Stimulated activated CD4-positive, alpha-beta T cell treated with anti-CD3 and anti-CD28 coated beads, Interleukin-15, amount 100 ng/mL, for 48 hours (primary cell): ENCODE measurements around the gene DMAC2L.

ENCODE experiments used
- DNase-seq, 2 donors: peaks; one replicate each; pipeline ENCODE4 v3.0.0-alpha.2; 2020; ENCODE audit warnings: low read depth in 2 of 2

DMAC2L gene

DNA sequence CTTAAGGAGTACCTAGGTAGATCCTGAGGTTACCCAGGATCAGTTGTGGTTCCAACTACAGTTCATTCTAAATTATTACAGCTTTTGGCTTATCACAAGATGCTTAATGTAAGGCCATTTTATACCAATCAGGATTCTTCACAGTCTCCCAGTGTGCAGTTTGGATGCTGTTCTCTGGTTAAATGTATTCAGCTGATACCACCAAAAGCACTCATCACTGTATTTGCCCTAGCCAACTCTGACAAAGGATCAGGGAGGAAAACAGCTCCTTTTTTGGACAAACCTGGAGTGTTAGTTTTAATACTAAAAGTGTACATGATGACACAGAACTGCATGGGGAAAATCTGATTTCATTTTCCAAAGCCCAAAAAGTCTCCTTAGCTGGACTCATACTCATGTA, 19.5 kb downstream of the DMAC2L start:
- DNase-seq, result no peak

DNA sequence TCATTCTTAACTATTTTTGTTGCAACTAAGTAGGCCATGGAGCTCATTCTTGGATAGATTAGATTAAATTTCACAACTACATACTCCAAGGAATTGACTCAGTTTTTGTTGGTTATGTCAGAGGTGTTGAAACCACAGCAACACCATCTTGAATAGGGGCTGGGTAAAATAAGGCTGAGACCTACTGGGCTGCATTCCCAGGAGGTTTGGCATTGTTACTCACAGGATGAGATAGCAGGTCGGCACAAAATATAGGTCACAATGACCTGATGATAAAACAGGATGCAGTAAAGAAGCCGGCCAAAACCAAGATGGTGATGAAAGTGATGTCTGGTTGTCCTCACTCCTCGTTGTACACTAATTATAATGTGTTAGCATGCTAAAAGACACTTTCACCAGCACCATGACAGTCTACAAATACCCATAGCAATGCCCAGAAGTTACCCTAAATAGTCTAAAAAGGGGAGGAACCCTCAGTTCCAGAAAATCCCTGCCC, 20.9 kb downstream of the DMAC2L start:
- DNase-seq, result no peak

DNA sequence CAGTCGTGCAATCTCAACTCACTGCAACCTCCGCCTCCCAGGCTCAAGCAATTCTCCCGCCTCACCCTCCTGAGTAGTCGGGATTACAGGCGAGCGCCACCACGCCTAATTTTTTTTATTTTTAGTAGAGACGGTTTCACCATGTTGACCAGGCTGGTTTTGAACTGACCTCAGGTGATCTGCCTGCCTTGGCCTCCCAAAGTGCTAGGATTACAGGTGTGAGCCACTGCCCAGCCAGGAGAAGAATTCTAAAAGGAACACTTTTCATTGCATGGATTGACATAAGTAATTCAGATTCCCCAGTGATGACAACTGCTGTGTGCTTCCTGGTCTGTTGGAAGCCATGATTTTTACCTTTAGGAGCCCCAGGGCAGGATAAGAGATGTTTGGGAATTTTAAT, 22.1 kb downstream of the DMAC2L start:
- DNase-seq, result no peak

DNA sequence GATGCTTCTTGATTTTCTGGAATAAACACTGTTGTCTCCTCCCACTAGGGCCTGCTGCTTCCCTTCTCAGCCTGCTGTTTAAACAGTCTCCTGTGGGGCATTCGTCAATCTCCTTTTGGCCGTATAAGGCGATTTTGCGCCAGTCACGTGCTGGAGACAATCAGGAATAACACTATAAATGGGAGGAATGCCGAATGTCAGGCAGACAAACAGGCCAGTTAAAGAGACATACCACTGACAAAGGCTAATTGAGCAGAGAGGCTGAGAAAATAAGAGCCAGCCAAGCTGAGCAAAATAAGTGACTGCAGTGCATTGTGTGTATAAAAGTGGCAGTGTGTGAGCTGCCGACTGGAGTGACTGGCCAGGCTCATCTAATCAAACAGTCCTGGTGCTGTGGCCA, 23.3 kb downstream of the DMAC2L start:
- no peak for DNase-seq

DNA sequence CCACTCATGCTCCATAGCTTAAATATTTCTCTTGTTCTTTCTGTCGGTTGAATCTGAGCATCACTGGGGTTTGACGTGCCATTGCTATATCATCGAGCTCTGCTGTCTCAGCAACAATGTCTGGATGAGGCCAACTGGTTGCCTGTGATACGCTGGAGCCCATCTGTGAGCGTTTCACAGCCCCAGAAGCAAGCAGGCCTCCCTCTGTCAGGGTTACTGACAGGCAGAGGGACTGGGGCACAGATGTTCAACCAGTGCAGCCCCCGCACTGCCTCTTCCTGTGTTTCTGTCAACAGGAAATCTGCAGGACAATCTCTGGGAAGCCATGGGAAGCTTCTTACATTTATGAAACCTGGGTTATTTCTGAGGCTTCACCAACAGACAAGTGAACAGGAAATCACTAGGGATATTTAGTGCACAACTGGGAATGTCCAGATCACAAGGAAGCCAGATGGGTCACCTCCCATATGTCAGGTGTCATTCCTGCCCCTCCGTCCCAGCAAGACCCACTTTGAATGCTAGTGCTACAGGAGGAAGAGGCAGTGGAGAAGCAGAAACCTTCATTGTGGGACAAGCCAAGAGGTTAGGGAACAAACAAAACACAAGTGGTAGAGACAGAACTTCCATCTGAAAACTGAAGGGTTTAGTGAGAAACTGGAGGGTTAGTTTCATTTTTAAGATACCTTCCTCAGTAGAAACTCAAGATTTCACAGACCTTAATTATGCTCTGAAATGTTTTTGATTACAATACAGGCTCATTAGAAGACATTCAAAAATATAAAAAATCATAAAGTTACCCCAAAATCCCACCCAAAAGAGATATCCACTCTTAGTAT, 24.1 kb downstream of the DMAC2L start:
- no peak for DNase-seq

DNA sequence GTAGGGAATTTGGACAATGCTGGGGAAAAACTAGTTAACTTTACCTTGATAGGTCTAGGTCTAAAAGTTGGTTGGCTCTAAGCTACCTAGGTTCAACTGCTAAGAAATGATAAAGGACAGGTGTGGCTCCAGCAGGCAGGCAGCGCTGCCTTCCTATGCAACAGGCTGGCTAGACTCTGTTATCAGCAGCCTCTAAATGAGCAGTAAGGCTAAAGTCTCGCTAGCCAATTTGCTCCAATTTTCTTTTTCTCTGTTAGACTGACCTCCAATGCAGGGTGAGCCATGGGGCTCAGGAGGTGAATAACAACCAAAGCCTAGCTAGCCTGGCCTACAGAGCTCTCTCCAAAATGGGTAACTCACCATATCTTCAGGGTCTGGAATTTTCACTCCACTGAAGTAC, 26.5 kb downstream of the DMAC2L start:
- no peak for DNase-seq

DNA sequence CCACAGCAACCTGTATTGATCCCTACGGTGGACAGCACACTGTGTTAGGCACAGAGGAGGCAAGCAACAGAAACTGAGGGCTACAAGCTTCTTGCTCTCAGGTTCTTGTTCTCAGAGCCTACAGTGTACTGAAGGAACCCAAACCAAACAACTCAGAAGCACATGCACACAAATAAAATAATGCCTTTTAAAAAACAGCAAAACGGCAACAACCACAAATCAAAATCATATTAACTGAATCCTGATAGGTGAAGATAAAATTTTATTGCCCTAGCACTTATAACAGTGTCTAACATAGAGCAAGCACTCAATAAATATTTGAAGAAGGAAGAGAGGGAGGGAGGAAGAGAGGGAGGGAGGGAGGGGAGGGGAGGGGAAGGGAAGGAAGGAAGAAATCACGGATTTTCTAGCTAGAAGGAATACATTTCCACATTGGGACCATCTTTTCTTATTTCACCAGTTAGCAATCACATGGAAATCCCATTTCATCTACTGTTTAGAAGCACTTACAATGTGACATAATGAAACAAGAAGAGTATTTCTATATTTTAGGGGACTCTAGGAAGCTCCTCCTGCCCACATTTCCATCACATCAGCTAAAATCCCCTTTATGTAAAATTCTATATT, 27.2 kb downstream of the DMAC2L start:
- no peak for DNase-seq

DNA sequence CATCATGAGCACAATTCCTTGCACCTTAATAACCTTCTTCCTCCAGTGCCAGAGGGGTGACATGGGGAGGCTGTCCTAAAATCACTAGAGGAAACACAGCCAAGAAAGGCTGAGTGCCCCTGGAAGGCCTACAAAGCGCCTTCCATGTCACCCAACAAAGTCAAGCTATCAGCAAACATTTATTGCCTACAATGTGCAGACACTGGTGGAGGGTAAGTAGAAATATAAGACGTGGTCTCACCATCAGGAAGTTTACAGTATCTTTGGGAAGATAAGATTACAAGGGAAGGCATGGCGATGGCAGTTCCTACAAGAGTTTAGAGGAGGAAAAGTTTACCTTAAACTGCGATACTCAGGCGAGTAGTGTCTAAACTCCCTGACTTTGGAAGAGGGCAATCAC, 27.9 kb downstream of the DMAC2L start:
- no peak for DNase-seq

DNA sequence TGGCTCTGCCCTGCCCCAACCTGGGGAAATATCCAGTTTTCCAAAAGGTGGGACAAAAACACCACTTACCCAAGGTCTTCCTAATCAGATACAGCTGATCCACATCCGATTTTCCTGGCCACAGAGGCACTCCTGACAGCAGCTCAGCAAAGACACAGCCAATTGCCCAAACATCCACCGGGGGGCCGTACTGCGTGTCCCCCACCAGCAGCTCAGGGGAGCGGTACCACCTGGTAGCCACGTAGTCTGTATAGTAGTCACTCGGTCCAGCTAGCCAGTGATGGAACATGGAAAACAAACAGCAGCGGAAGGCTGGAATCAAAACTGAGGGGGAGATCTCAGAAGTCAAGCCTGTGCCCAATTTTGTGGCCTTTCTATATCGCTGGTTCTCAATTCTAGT, 28.8 kb downstream of the DMAC2L start:
- DNase-seq, result no peak

DNA sequence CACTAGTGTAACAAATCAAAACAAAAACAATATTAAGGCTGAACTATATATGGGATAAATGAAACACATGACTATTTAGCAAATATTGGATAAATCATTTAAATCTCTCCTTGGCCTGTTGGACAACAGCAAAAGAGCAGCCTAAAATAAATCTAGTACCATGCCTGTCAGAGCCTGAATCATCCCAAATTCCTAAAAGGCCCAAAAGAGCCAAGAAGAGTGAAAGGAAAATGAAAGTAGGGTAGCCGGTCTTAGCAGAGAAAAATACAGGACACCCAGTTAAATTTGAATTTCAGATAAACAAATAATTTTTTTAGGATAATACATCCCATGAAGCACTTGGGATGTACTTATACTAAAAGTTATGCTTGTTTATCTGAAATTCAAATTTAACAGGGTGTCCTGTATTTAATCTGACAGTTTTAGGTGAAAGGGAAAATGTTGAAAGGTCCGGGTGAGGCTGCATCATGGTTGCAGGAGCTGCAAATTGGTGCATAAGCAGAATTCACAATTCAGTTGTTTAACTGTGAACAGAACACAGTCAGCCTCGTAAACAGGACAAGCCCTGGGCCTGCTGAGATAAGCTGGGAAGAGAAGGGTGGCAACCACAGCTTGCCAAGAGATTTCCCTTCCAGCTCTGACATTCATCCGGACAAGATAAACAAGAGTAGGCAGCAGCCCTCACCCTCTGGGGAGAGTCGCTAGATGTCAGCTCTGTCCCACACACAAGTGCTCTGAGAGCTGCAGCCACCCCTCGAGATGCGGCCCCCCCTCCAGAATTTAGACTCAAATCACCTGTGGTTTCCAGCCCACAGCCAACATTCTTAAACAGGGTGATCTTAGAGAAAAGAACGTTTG, 30.3 kb downstream of the DMAC2L start:
- peak; percentile 18 to 36 for DNase-seq

DNA sequence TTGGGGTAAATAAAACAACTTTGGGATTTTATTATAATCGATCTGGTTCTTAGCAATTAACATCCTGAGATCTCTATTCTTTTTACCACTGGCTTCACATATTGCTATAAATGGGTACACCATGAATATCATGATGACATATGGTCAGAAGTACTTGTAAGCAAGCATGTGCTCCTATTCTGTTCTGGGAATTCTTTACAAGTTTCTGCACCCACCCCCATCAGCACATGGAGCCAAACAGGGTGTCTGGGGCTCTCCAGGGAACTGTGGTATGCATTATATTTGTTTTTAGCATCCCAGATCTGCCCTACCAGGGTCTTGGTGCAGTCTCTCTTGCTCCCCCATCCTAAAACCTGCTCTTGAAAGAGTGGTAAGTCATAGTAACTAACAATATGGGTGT, 31.3 kb downstream of the DMAC2L start:
- DNase-seq, result no peak

DNA sequence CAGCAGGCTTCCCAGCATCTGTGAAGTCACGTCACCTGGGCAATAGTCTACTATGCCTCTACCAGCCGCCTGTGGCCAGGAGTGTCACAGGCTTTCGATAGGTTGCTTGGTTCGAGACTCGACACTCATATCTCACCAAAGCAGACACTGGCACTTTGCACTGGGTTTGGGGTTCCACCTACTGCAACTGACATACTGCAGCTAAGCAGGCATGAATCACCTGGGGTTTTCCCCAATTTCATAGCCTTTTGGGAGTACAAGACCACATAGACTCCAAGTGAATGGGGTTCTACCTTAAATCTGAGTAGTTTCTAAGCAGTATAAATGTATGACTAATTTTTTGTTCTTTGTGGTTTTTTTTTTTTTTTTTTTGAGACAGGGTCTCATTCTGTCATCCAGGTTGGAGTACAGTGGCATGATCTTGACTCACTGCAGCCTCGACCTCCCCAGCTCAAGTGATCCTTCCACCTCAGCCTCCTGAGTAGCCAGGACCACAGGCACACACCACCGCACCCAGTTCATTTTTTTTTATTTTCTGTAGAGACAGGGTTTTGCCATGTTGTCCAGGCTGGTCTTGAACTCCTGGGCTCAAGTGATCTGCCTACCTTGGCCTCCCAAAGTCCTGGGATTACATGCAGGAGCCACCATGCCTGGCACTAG, 32.1 kb downstream of the DMAC2L start:
- peak; percentile 74 to 78 for DNase-seq

DNA sequence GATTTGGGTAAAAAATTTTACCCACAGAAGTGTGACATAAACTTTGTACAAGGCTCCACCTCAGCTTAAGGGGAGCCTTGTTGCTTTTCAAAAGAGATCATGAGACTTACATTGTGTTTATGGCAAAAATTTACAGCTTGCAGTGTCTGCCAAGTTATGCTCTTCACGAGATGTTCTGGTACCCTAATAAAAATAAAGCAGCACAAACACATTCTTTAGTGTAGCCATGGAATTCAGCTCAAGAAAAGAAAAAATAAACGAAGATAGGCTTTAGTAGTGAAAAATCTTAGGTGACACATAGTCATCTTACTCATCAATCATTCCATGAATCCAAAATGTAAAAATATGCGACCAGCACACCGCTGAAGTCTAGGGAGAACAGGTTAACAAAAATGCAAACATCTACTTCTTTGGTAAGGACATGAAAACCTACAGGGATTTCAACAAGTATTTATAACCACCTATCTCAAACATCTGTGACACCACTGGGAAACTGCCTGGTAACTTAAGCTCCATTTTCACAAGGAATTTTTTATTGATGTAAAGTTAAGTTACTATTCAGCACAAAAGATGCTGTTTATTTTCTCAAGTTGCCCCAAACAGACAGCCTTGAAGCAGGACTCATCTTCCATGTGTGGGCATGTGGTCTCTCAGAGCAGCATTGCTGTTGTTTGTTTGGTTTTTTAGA, 32.9 kb downstream of the DMAC2L start:
- DNase-seq, result no peak

DNA sequence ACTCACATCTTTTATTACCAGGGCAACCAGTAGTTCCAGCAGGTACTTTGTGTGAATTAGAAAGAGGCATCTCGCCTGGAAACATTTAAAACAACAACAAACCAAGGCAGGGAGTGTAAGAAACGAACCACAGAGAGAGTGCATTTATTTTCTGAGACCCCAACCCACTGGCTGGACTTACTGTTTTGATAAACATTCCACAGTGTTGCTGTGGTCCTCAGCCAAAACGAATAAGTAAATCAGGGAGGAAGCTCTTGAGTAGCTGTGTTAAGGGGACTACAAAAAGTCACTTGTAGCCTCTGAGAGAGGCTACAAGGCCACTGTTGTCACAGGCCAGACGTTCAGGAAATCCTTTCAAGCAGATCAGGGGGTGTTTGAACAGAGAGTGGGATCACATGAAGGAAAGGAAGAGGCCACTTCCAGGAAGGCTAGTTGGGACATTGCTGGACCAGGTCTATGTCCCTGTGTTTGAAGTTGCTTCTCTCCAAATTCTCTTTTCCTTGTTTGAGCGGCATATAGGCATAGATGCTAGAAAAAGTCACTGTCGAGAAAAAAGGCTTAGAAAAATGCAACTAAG, 33.8 kb downstream of the DMAC2L start:
- DNase-seq, result no peak

DNA sequence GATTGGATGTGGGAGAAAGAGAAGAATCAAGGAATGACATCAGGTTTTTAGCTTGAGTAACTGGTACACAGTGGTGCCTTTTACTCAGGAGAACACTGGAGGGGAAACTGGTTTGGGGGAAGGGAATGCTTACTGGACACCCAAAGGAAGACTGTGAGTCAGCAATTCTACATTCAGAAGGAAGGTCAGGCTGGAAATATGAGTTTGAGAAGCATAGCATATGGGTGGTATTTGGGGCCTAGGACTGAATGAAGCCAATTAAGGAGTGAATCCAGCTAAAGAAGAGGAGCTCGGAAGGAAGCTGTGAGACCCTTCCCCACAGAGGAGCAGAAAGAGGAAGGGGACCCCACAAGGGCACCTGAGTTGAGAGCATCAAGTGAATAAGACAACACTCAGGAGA, 35.4 kb downstream of the DMAC2L start:
- no peak for DNase-seq

DNA sequence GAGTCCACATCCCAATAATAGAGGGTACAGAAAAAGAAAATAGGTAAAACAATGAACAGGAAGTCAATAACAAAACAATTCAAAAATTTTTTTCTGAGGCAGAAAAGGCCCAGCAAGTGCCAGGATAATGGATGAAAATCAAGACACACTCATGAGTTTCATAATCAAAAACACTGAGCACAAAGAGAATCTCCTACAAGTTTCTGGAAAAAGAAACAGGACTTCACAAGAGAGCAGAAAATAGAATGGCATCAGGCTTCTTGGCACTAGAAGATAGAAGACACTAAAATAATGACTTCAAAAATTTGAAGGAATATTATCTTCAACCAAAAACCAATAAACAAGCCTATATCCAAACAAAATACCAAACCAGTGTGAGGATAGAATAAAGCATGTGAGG, 36.8 kb downstream of the DMAC2L start:
- no peak for DNase-seq

DNA sequence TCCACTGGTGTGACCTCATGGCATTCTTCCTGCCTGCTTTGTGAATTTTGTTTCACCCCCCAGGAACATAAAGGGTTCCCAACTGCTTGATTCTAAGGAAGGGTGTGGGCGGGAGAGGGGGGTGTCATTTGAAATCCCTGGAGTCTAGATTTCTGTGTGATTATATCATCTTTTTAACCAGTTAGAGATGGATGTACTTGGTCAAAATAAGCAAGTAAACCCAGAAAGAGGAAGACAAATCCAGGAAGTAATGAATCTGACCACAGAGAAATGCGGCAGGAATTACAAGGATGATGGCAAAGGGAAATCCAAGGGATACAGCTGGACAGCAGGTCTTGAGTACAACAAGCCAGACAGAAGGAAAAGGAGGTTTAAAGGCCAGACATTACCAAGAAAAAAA, 38.9 kb downstream of the DMAC2L start:
- DNase-seq, result no peak

DNA sequence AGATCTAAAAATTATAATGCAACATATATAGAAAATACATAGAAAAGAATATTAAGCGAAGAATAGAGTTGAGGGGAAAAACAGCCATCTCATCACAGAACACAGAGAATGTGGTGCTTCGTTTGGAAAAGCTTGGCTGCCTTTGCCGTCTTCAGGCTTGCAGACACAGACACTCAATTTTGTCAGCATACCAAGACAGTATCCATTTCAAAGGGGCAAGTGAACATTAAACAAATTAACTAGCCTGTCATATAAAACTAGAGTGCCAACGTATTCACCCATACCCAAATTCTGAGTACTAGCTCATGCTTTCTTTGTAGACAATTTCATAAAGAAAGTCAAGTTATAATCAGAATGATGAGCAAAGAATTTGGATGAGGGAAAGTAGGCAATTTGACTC, 40.5 kb downstream of the DMAC2L start:
- DNase-seq, result no peak

DNA sequence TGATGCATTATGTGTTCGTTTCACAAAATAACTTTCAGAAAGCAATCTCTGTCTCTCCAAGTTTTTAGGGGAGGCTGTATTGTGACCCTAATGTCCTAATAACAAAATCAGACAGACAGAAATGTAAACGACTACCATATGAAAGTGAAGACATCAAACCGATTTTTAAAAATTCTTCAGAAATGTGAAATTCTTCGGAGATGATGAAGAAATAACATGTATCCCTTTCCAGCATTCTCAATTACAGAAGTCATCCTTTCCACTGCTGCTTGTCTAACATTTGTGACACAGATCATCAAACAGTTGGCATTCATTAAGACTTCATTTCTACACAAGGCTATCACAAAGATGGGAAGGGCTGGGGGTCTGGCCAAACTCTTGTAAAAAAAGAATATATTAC, 41.0 kb downstream of the DMAC2L start:
- DNase-seq, result no peak

DNA sequence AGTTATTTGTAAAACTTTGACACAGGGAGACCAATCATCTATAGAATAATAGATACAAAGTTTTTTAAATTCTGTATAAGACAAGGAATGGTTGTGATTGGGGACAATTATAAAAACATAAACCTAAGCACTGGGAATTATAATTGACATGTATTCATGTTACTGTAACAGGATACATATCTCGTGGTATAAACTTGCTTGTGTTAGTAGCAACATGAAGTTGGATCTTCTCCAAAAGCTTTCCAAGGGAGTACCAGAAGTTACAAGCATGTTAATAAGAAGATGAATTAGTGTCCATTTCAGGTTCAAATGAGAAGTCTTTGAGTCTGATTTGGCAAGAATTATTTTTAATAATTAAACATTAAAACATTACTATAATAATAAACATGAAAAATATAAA, 42.4 kb downstream of the DMAC2L start:
- DNase-seq, result no peak

DNA sequence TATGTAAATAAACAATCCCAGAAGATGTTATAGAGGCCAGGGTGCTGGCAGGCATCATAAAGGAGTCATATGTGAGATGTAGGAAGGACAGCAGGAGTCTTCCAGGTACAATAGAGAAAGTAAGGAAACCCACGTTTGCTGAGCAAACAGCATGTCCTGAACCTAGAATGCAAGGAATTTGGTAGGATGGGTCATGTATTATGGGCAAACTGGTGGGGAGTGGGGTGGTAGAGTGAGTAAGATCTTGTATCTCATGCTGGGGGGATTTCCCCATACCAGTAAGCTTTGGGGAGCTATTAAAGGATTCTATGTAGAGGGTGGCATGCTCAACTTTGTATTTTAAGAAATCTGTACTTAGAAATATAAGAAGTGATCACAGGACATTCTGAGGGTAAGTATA, 43.6 kb downstream of the DMAC2L start:
- DNase-seq, result no peak
